ENCODE results near the gene ZSWIM5. TPM values are rescaled to one million over a fixed set of nuclear protein-coding genes. Genes with fewer than 3 reads are reported as not detected.

ZSWIM5 gene
- total RNA-seq, 1 experiment from 2014 or later, result 7.9 TPM

DNA sequence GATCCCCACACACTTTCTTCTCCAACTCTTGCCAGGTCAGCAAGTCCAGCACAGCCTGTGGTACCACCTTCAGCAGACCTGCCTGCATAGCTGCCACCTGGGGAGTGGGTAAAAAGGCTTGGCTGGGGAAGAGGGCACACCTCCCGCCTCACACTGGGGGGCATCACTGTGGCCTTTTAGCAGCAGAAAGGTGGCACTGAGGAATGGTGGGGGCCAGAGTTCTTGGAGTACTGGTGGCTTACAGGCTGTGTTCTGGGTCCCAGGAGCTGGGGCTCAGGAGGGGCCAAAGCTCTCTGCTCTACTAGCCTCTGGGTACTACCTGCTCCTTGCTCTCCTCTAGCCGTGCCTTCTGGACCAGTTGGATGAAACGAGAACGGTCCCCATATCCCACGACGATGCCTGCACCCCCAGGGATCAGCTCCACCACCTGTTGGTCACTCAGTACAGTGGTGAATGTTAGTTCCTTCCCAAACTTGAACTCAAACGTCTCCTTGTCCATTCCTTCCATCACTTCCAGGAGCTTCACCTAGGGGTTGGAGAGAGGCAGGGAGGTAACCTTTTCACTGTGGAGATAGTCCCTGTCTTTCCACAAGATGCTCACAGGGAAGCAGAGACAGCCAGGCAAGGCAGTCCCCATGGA lies 202.0 kb downstream of the ZSWIM5 start:
- no peak overlapping the region for H3K4me3 ChIP-seq (ENCODE audit: low read depth in 2 of 2, low read length in 2 of 2)
- ATAC-seq (no peak), DNase-seq (ENCODE audit: low read depth, low spot score) (no peak)
- no TSS peak for BruUV-seq (replicated peaks)
- no peaks in the 10 kb centered on the region for H3K27me3 ChIP-seq (ENCODE audit: control insufficient read depth, insufficient read depth, low read length)
- H3K36me3 ChIP-seq (ENCODE audit: control insufficient read depth, insufficient read depth, low read length), result no peaks in the 10 kb centered on the region; the same call in none of the 2 replicates
- intact Hi-C loops (cut with micrococcal nuclease; ENCODE audit: unreplicated experiment) (no loop called here), in situ Hi-C loops (cut with HindIII; ENCODE audit: low pct_unique_long_range_greater_than_20kb, low sequenced_read_pairs) (no loop called here)
- TF ChIP-seq TCF7L2 (IDR thresholded peaks at IDR 0.05; ENCODE audit: low read depth, low read length) (no peak), REST (IDR thresholded peaks at IDR 0.05; ENCODE audit: insufficient read depth in 1 of 2, low read depth in 2 of 2, low read length in 1 of 2) (no peak), SIN3A (IDR thresholded peaks at IDR 0.05; ENCODE audit: borderline replicate concordance, insufficient read depth, low read depth, low read length) (no peak), POLR2AphosphoS5 (IDR thresholded peaks at IDR 0.05; ENCODE audit: low read depth, low read length) (no peak), CTCF (IDR thresholded peaks at IDR 0.05) (no peak)
- no peaks in the 10 kb centered on the region for H3K4me1 ChIP-seq (ENCODE audit: control insufficient read depth, insufficient read depth, low read length)
- POLR2A ChIA-PET, result no interaction called here
- H3K9me3 ChIP-seq (ENCODE audit: control insufficient read depth, insufficient read depth, low read depth, low read length), result no peaks in the 10 kb centered on the region
- no peak overlapping the region for H3K27ac ChIP-seq (ENCODE audit: low read length)
- CTCF ChIA-PET, result no interaction called here

- no TSS peak for BruUV-seq (replicated peaks)
- CTCF ChIA-PET, result no interaction called here
- ATAC-seq (no peak), DNase-seq (ENCODE audit: low read depth, low spot score) (no peak)
- in situ Hi-C loops (cut with HindIII; ENCODE audit: low pct_unique_long_range_greater_than_20kb, low sequenced_read_pairs) (no loop called here), intact Hi-C loops (cut with micrococcal nuclease; ENCODE audit: unreplicated experiment) (no loop called here)
- POLR2A ChIA-PET, result no interaction called here
- Histone ChIP-seq H3K4me3 (ENCODE audit: low read depth in 2 of 2, low read length in 2 of 2) (no peak overlapping the region), H3K4me1 (ENCODE audit: control insufficient read depth, insufficient read depth, low read length) (no peaks in the 10 kb centered on the region), H3K27ac (ENCODE audit: low read length) (no peak overlapping the region), H3K36me3 (ENCODE audit: control insufficient read depth, insufficient read depth, low read length) (no peaks in the 10 kb centered on the region; the same call in none of the 2 replicates), H3K27me3 (ENCODE audit: control insufficient read depth, insufficient read depth, low read length) (no peaks in the 10 kb centered on the region), H3K9me3 (ENCODE audit: control insufficient read depth, insufficient read depth, low read depth, low read length) (no peaks in the 10 kb centered on the region)
- TF ChIP-seq TCF7L2 (IDR thresholded peaks at IDR 0.05; ENCODE audit: low read depth, low read length) (no peak), CTCF (IDR thresholded peaks at IDR 0.05) (no peak), POLR2AphosphoS5 (IDR thresholded peaks at IDR 0.05; ENCODE audit: low read depth, low read length) (no peak), SIN3A (IDR thresholded peaks at IDR 0.05; ENCODE audit: borderline replicate concordance, insufficient read depth, low read depth, low read length) (no peak), REST (IDR thresholded peaks at IDR 0.05; ENCODE audit: insufficient read depth in 1 of 2, low read depth in 2 of 2, low read length in 1 of 2) (no peak)
These were observed 202.7 kb downstream of the ZSWIM5 start for GRCh38 chr1:45003741-45004140.
